HAP-1 (cell line): ENCODE measurements around the gene KCNAB2.
A peak's percentile ranks its signal among the peaks of the same experiment; 100 is the strongest.

Source experiments
- DNase-seq, 2 experiments: peaks; one replicate each; pipeline ENCODE4 v3.0.0-alpha.2; 2016 to 2020; ENCODE audit warnings: low spot score in 2 of 2
- H3K27me3 ChIP-seq: fragments of 250-450 bp; sonication (Bioruptor Pico); 2 replicates; pipeline ENCODE4 v1.5.1; 2020; ENCODE audit warnings: low read depth, mild to moderate bottlenecking, moderate library complexity
- H3K36me3 ChIP-seq: fragments of 250-450 bp; sonication (Bioruptor Pico); replicated peaks from 2 replicates; pipeline ENCODE4 v1.5.1; 2020; ENCODE audit warnings: mild to moderate bottlenecking
- H3K4me1 ChIP-seq: fragments of 250-450 bp; sonication (Bioruptor Pico); 2 replicates; pipeline ENCODE4 v1.5.1; 2020; ENCODE audit warnings: mild to moderate bottlenecking
- H3K4me3 ChIP-seq: fragments of 250-450 bp; sonication (Bioruptor Pico); 2 replicates; pipeline ENCODE4 v1.5.1; 2020; ENCODE audit warnings: mild to moderate bottlenecking, moderate library complexity
- H3K9me3 ChIP-seq: fragments of 250-450 bp; sonication (Bioruptor Pico); 2 replicates; pipeline ENCODE4 v1.5.1; 2020; ENCODE audit warnings: mild to moderate bottlenecking, moderate library complexity
- in situ Hi-C: fragments of 300-500 bp; cut with MboI; formaldehyde crosslinking; loops from 3 replicates; pipeline ENCODE4 v1.14.3; 2020; ENCODE audit warnings: low sequenced_read_pairs, inconsistent platforms, mixed read lengths

Gene KCNAB2

GRCh38 chr1:6144647-6145395 is 99.1 kb downstream of the KCNAB2 start:
- Histone ChIP-seq H3K27me3 (no peaks in the 10 kb centered on the region; the same call in 1 of the 2 replicates), H3K36me3 (no peaks in the 10 kb centered on the region), H3K4me1 (0 out of 2 replicates have a peak, but pooled peaks cover 3% of the 10 kb centered on the region), H3K4me3 (no peak overlapping the region), H3K9me3 (no peaks in the 10 kb centered on the region)
- DNase-seq = no peak
- in situ Hi-C loops = no loop called here

- no peaks in the 10 kb centered on the region for H3K9me3 ChIP-seq
- in situ Hi-C loops = no loop called here
- no peaks in the 10 kb centered on the region; the same call in 1 of the 2 replicates for H3K27me3 ChIP-seq
- H3K4me1 ChIP-seq = 0 out of 2 replicates have a peak, but pooled peaks cover 3% of the 10 kb centered on the region
- H3K36me3 ChIP-seq = no peaks in the 10 kb centered on the region
- H3K4me3 ChIP-seq = no peak overlapping the region
- no peak for DNase-seq
These were observed 99.7 kb downstream of the KCNAB2 start for GRCh38 chr1:6145396-6145750.

GRCh38 chr1:6145864-6146410 is 100.2 kb downstream of the KCNAB2 start:
- Histone ChIP-seq H3K9me3 (no peaks in the 10 kb centered on the region), H3K4me1 (0 out of 2 replicates have a peak, but pooled peaks cover 3% of the 10 kb centered on the region), H3K36me3 (no peaks in the 10 kb centered on the region), H3K27me3 (no peaks in the 10 kb centered on the region; the same call in 1 of the 2 replicates), H3K4me3 (no peak overlapping the region)
- no peak for DNase-seq
- in situ Hi-C loops = no loop called here

GRCh38 chr1:6148497-6149241 is 103.0 kb downstream of the KCNAB2 start:
- Histone ChIP-seq H3K4me1 (0 out of 2 replicates have a peak, but pooled peaks cover 3% of the 10 kb centered on the region), H3K36me3 (no peaks in the 10 kb centered on the region), H3K9me3 (no peaks in the 10 kb centered on the region), H3K4me3 (peak overlapping the region; percentile 9), H3K27me3 (no peaks in the 10 kb centered on the region; the same call in 1 of the 2 replicates)
- in situ Hi-C loops = no loop called here
- DNase-seq = peak; percentile 65 to 91

- no peak overlapping the region for H3K4me3 ChIP-seq
- H3K36me3 ChIP-seq = no peaks in the 10 kb centered on the region
- H3K27me3 ChIP-seq = no peaks in the 10 kb centered on the region; the same call in 1 of the 2 replicates
- H3K9me3 ChIP-seq = no peaks in the 10 kb centered on the region
- DNase-seq = no peak
- in situ Hi-C loops = no loop called here
- 0 out of 2 replicates have a peak, but pooled peaks cover 3% of the 10 kb centered on the region for H3K4me1 ChIP-seq
These were observed 103.9 kb downstream of the KCNAB2 start for GRCh38 chr1:6149597-6149996.

GRCh38 chr1:6150006-6150938 is 104.6 kb downstream of the KCNAB2 start:
- in situ Hi-C loops = no loop called here
- no peaks in the 10 kb centered on the region for H3K36me3 ChIP-seq
- no peaks in the 10 kb centered on the region for H3K9me3 ChIP-seq
- no peak for DNase-seq
- H3K4me3 ChIP-seq = no peak overlapping the region
- no peaks in the 10 kb centered on the region; the same call in 1 of the 2 replicates for H3K27me3 ChIP-seq
- 0 out of 2 replicates have a peak, but pooled peaks cover 3% of the 10 kb centered on the region for H3K4me1 ChIP-seq
